Measurements from ENCODE around the gene RFESD.
A peak's percentile ranks its signal among the peaks of the same experiment; 100 is the strongest.

Gene RFESD

DNA sequence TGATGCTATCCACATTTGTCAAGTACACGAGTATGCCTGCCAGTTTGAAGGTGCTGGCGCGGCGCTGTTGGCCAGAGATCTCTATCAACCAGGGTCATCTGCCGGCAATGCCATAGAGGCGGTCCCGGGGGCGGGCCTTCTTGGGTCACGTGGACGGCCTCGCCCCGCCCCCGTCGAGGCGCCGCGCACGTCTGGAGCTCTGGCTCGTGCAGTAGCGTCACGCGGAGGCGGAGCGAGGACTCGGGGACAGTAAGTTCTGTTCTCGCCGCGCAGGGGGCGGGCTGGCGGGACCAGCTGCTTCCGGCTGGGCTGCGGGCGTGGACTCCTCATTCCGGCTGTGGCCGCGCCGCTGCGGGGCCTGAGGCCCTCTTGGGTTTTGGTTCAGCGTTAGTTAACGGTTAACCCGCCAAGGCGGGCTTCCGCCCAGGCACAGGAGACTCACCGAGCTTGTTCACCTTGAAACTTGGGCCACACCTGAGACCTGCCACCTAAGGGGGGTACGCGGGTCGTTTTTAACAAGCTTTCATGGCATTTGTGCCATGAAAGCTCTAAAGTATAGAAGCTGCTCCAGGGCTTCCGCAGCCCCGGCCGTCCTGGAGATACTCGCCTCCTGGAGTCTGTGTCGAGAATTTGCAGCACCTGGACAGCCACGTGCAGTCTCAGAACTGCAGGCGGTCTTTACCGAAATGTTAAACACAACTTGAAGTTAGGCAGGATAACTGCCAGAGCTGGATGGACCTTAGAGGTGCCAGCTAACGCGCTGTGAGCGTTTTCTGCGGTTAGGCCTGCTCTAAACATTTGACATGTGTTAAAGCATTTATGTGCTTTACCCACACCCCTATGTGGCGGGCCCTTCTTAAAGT is at the start of gene RFESD:
Gene RFESD (plus strand): TSS at position 209 of the 863 bp plus-strand sequence. CDS start 5,495 bp downstream, outside the sequence.
- peak; percentile 90 to 96 for DNase-seq

GRCh38 chr5:95599252-95599651 is 47.3 kb upstream of the RFESD start:
- no peak for DNase-seq

DNA sequence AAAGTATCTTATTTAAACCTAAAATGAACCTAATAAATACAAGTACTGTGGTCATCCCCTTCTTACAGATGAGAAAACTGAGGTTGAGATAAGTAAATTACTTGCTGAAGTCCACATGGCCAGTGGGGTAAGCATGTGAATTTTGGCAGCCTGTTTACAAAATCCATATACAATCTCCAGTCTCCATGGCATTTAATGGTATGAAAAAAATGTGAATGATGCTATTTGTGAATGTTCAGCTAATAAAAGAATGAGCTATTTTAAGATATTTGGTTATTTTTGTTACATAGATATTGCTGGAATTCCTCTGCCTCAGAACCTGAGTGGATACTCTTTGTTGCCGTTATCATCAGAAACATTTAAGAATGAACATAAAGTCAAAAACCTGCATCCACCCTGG is 46.0 kb upstream of the RFESD start:
- DNase-seq, result no peak

DNA sequence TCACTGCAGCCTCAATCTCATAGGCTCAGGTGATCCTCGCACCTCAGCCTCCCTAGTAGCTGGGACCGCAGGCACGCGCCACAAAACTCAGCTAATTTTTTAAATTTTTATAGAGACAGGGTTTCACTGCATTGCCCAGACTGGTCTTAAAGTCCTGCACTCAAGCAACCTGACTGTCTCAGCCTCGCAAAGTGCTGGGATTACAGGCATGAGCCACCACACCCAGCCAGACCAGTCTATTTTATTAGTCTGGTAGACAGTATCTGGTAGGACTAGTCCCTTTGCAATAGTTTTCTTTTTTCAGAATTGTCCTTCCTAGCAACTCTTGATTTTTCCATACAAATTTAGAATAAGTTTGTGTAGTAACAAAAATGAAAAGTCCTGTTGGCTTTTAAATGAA is 40.8 kb upstream of the RFESD start:
- DNase-seq, result no peak

- DNase-seq, result no peak
These were observed 40.2 kb upstream of the RFESD start for GRCh38 chr5:95606419-95606818.

- DNase-seq, result no peak
These were observed 36.9 kb upstream of the RFESD start for GRCh38 chr5:95609711-95610110.

- DNase-seq, result no peak
These were observed 36.0 kb upstream of the RFESD start for GRCh38 chr5:95610546-95610945.

GRCh38 chr5:95611396-95611795 is 35.2 kb upstream of the RFESD start:
- DNase-seq, result no peak

- DNase-seq, result no peak
These were observed 33.1 kb upstream of the RFESD start for GRCh38 chr5:95613514-95613913.

DNA sequence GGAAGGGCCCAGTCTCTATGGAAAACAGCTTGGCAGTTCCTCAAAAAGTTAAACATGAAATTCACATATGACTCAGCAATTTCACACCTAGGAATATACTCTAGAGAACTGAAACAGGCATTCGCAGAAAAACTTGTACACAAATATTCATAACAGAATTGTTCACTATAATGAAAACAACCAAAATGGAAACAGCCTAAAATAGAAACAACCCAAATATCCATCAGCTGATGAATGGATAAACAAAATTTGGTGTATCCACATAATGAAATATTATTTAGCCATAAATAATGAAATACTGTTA is 31.5 kb upstream of the RFESD start:
- DNase-seq, result no peak

DNA sequence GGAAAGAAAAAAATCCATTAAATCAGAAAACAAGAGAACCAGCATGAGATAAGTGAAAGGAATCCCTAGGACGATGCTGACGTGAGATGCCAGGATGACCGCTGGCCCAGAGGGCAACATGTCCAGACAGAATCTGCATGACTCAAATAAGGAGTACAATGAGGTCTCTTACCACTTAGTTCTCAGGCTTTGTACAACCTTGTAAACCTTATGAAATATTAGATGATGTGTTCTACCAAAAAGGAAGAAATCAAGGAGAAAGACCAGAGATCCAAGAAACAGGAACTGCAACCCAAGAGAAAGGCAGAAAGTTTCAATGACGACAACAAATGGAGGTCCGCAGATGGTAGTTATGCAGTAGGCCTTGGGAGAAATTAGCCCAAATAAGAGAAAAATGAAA is 29.5 kb upstream of the RFESD start:
- DNase-seq, result no peak

DNA sequence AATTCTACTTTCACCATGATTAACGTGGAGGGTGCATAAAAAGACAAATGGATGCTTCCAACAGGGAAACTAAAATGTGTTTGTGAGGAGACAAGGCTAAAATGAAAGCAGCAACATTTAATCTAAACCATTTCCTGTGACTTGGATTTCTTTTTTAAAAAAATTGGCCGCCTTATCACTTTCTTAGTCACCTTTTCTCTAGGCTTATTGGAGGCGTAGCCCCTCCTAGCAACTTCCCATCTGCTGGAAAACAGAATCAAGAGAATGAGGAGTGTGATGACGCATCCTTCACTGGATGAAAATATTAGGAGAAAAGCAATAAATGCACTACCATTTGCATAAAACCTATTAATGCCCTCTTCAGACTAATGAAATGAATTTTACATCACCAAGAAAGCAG is 27.5 kb upstream of the RFESD start:
- DNase-seq, result no peak

DNA sequence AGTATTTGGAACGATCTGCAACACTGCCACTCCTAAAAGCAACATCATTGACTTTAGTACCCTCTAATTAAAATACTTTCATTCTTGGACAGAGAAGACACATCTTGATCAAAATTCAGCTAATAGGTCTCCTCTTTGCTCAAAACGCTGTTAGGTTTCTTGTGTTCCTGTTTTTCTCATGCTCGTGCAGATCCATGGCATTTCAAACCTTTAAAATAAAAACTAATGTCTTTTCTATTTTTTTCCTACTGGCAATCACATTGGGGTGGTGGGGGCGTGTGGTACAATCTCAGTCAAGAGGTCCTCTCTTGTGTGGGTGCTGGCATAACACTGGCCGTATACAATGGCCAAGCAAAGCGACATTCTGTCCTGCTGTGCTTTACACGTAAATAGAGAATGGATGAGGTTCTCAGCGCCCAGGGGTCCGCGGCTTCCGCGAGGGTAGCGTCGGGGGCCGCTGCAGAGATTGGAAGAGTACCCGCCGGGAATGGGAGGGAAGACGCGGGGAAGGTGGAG is 27.0 kb upstream of the RFESD start:
- peak in 1 of 2 experiments; percentile 8 for DNase-seq

- DNase-seq, result peak; percentile 47 to 61
These were observed 26.3 kb upstream of the RFESD start, which contains the start of gene GPR150 for GRCh38 chr5:95620030-95620869. Gene GPR150 (plus strand): TSS chr5:95620087. CDS start chr5:95620276, 189 bp downstream.

GRCh38 chr5:95620870-95621838 is 25.4 kb upstream of the RFESD start:
- DNase-seq, result peak in 1 of 2 experiments; percentile 53

- DNase-seq, result peak in 1 of 2 experiments; percentile 16
These were observed 24.5 kb upstream of the RFESD start for GRCh38 chr5:95621839-95622629.

DNA sequence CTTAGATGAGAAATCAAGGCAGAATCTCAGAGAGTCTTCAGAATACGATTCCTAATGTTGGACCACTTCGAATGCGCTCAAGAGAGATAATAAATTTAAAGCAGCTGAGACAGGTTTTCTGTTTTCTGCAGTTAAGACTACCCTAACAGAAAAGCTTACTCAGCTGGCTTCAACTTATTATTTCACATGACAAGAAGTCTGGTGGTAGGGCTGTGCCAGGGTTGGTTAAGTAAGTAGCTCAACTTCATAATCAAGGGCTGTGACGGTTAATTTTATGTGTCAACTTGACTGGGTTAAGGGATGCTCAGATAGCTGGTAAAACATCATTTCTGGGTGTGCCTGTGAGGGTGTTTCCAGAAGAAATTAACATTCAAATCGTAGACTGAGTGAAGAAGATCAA is 22.9 kb upstream of the RFESD start:
- no peak for DNase-seq

DNA sequence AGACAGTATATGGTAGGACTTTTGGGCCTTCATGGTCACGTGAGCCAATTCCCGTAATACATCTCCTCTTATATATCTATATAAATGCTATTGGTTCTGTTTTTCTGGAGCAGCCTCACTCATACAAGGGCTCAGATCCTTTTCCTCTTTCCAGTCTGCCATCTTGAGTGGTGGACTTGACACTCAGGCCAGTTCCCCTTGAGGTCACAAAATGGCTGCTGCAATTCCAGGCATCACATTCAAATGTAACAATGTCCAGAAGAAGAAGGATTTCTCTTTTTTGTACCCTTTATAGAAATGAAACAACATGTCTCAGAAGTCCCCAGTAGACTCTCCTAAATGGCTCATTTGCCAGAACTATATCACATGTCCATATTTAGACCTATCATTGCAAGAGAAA is 22.2 kb upstream of the RFESD start:
- DNase-seq, result no peak

DNA sequence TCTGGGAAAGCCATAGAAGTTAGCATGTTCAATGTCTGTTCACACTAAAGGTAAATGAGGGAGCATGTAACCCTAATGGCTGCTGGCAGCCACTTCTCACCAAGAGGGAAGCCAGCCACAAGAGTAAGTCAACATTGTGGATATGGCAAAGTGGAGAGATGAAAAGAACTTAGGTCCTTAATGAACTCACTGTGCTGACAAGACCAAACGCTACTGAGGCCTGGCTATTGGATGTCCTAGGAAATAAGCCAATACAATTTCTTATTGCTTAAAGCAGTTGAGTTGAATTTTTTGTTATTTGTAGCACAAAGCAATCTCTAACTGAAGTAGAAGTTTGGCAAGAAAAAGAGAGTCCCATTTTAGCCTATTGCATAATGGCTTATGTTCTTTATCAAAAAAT is 19.9 kb upstream of the RFESD start:
- no peak for DNase-seq

DNA sequence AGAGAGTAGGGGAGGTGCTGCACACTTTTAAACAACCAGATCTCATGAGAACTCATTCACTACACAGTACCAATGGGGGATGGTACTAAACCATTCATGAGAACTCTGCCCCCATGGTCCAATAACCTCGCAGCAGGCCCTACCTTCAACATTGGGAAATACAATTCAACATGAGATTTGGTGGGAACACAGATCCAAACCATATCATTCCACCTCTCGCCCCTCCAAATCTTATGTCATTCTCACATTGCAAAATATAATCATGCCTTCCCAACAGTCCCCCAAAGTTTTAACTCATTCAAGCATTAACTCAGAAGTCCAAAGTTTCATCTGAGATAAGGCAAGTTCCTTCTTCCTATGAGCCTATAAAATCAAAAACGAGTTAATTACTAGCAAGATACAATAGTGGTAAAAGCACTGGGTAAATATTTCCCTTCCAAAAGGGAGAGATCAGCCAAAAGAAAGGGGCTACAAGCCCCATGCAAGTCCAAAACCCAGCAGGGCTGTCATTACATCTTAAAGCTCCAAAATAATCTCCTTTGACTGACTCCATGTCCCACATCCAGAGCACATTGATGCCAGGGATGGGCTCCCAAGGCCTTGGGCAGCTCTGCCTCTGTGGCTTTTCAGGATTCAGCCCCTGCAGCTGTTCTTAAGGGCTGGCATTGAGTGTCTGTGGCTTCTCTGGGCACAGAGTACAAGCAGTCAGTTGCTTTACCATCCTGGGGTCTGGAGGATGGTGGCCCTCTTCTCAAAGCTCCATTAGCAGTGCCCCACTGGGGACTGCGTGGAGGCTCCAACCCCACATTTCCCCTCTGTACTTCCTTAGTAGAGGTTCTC is 18.4 kb upstream of the RFESD start:
- no peak for DNase-seq

- no peak for DNase-seq
These were observed 17.6 kb upstream of the RFESD start for GRCh38 chr5:95628933-95629332.

Measured in NCI-H524 (cell line).